GM19025 (cell line): Measurements from ENCODE around the gene MISP.

Source experiments
- ATAC-seq: cut with Tn5 transposase; IDR thresholded peaks from one replicate; pipeline ENCODE4 v1.9.1; 2021; ENCODE audit warnings: mild to moderate bottlenecking, low read depth, moderate library complexity; ENCODE audit not compliant: unreplicated experiment

Gene MISP

GRCh38 chr19:768424-768823, 17.5 kb downstream of the MISP start:
- ATAC-seq, result no peak

- no peak for ATAC-seq
Observed at GRCh38 chr19:769616-770015, 18.7 kb downstream of the MISP start.

- ATAC-seq, result no peak
Observed at GRCh38 chr19:771332-771785, 20.4 kb downstream of the MISP start.

- ATAC-seq, result no peak
Observed at GRCh38 chr19:772063-772462, 21.2 kb downstream of the MISP start.

GRCh38 chr19:772730-773436, 22.0 kb downstream of the MISP start:
- no peak for ATAC-seq

GRCh38 chr19:776549-776948, 25.6 kb downstream of the MISP start:
- no peak for ATAC-seq

GRCh38 chr19:778910-779653, 28.2 kb downstream of the MISP start:
- no peak for ATAC-seq

GRCh38 chr19:780935-781334, 30.0 kb downstream of the MISP start:
- no peak for ATAC-seq

GRCh38 chr19:781800-782184, 30.9 kb downstream of the MISP start:
- ATAC-seq, result no peak

GRCh38 chr19:782185-782877, 31.4 kb downstream of the MISP start:
- ATAC-seq, result no peak

GRCh38 chr19:782878-783668, 32.2 kb downstream of the MISP start:
- no peak for ATAC-seq

GRCh38 chr19:784541-784940, 33.6 kb downstream of the MISP start:
- no peak for ATAC-seq

- ATAC-seq, result no peak
Observed at GRCh38 chr19:787536-787935, 36.6 kb downstream of the MISP start.

GRCh38 chr19:788686-788982, 37.7 kb downstream of the MISP start:
- no peak for ATAC-seq

- no peak for ATAC-seq
Observed at GRCh38 chr19:788983-789700, 38.2 kb downstream of the MISP start.

GRCh38 chr19:789701-790060, 38.8 kb downstream of the MISP start:
- ATAC-seq, result no peak

- ATAC-seq, result no peak
Observed at GRCh38 chr19:791007-791566, 40.2 kb downstream of the MISP start.

GRCh38 chr19:791567-792305, 40.8 kb downstream of the MISP start:
- no peak for ATAC-seq

GRCh38 chr19:792306-792885, 41.5 kb downstream of the MISP start:
- no peak for ATAC-seq
